HG03025 (cell line): ENCODE data around the gene TP53I13.

Experiments used
- ATAC-seq: cut with Tn5 transposase; IDR thresholded peaks from one replicate; pipeline ENCODE4 v1.9.1; 2021; ENCODE audit warnings: mild to moderate bottlenecking, moderate library complexity; ENCODE audit not compliant: unreplicated experiment, low FRiP score

TP53I13 gene

GRCh38 chr17:29613352-29613837 is 44.9 kb downstream of the TP53I13 start:
- no peak for ATAC-seq

- ATAC-seq: no peak
These were observed 45.4 kb downstream of the TP53I13 start for GRCh38 chr17:29613856-29614255.

GRCh38 chr17:29614349-29615047 is 46.0 kb downstream of the TP53I13 start:
- no peak for ATAC-seq

GRCh38 chr17:29615048-29615385 is 46.5 kb downstream of the TP53I13 start:
- no peak for ATAC-seq

- no peak for ATAC-seq
These were observed 47.2 kb downstream of the TP53I13 start for GRCh38 chr17:29615492-29616299.

GRCh38 chr17:29616300-29617048 is 48.0 kb downstream of the TP53I13 start:
- ATAC-seq: no peak

- no peak for ATAC-seq
These were observed 48.6 kb downstream of the TP53I13 start for GRCh38 chr17:29617125-29617480.

- ATAC-seq: no peak
These were observed 49.2 kb downstream of the TP53I13 start for GRCh38 chr17:29617481-29618271.

GRCh38 chr17:29618272-29619065 is 50.0 kb downstream of the TP53I13 start:
- ATAC-seq: no peak

- no peak for ATAC-seq
These were observed 50.8 kb downstream of the TP53I13 start for GRCh38 chr17:29619251-29619650.

- ATAC-seq: no peak
These were observed 51.8 kb downstream of the TP53I13 start for GRCh38 chr17:29620271-29620670.

- ATAC-seq: no peak
These were observed 52.4 kb downstream of the TP53I13 start for GRCh38 chr17:29620779-29621500.

GRCh38 chr17:29621751-29622194 is 53.3 kb downstream of the TP53I13 start:
- no peak for ATAC-seq
